ENCODE measurements around the gene ESCO1. TPM values are rescaled to one million over a fixed set of nuclear protein-coding genes. Genes with fewer than 3 reads are reported as not detected.

The ESCO1 gene
- total and polyA plus RNA-seq, 10 donors: 13.5 to 35.0 (median 19.9) TPM

DNA sequence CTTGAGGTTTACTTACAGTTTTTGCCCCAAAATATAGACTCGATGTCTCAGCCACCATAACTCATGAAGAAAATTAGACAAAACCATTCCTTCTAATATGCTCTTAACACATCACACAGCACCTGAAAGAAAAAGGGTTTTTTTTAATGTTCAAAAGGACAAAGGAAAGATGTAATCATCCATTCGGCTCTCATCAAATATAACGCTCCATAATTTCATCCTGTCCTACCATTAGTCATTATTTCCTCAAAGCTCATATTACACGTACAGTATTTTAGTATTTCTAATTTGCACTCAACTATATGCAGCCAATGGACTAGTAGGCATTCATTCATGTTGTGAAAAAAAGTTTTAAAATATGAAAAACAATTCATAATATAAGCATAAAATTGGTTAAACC lies 24.8 kb downstream of the ESCO1 start:
- TF ChIP-seq, protein P1, sequence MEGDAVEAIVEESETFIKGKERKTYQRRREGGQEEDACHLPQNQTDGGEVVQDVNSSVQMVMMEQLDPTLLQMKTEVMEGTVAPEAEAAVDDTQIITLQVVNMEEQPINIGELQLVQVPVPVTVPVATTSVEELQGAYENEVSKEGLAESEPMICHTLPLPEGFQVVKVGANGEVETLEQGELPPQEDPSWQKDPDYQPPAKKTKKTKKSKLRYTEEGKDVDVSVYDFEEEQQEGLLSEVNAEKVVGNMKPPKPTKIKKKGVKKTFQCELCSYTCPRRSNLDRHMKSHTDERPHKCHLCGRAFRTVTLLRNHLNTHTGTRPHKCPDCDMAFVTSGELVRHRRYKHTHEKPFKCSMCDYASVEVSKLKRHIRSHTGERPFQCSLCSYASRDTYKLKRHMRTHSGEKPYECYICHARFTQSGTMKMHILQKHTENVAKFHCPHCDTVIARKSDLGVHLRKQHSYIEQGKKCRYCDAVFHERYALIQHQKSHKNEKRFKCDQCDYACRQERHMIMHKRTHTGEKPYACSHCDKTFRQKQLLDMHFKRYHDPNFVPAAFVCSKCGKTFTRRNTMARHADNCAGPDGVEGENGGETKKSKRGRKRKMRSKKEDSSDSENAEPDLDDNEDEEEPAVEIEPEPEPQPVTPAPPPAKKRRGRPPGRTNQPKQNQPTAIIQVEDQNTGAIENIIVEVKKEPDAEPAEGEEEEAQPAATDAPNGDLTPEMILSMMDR (IDR thresholded peaks at IDR 0.05 in 8 of 11, conservative IDR thresholded peaks at IDR 0.05 in 3 of 11): no peak
- TF ChIP-seq POLR2A (IDR thresholded peaks at IDR 0.05): no peak
- no peak for TF ChIP-seq POLR2AphosphoS5 (IDR thresholded peaks at IDR 0.05)
- no peak overlapping the region for H3K4me3 ChIP-seq
- WGBS, 5 donors: 92 to 97% (median 96%) methylated on average over 4 of the region's 4 CpGs
- no peak for DNase-seq
- intact Hi-C loops (cut with DNase I; ENCODE audit: low total_unique reads): no loop called here
- no peaks in the 10 kb centered on the region for H3K9me3 ChIP-seq
- H3K4me1 ChIP-seq: no peaks in the 10 kb centered on the region
- no peak overlapping the region for H3K27ac ChIP-seq
- no peaks in the 10 kb centered on the region for H3K27me3 ChIP-seq (replicated peaks in 1 of 7)
- peaks cover 2 to 96% (median 49%) of the 10 kb centered on the region in 6 donors for H3K36me3 ChIP-seq

DNA sequence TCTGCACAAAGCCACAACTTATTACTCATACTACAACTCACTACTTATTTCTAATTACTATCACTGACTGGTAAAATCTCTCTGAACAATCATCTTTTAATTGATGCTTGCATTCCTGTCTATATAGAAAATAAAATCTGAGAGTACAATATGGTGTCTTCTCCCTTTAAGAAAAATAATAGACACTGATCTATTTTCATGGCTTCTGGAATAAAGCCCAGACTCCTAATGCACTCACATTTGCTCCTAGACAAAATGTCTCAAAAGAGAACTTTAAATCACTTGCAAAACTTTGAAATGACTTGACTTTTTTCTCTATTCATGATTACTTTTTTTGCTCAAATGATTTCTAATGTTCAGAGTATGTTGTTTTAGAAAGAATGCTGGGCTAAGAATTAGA lies 28.7 kb downstream of the ESCO1 start:
- H3K27ac ChIP-seq: no peak overlapping the region
- DNase-seq: no peak
- H3K4me3 ChIP-seq: no peak overlapping the region
- H3K27me3 ChIP-seq (replicated peaks in 1 of 7): no peaks in the 10 kb centered on the region
- H3K4me1 ChIP-seq: no peaks in the 10 kb centered on the region
- H3K36me3 ChIP-seq: peaks cover 2 to 100% (median 62%) of the 10 kb centered on the region in 6 donors
- TF ChIP-seq POLR2A (IDR thresholded peaks at IDR 0.05): no peak
- TF ChIP-seq, protein P1 (IDR thresholded peaks at IDR 0.05 in 8 of 11, conservative IDR thresholded peaks at IDR 0.05 in 3 of 11): no peak
- TF ChIP-seq POLR2AphosphoS5 (IDR thresholded peaks at IDR 0.05): no peak
- intact Hi-C loops (cut with DNase I; ENCODE audit: low total_unique reads): no loop called here
- H3K9me3 ChIP-seq: no peaks in the 10 kb centered on the region

DNA sequence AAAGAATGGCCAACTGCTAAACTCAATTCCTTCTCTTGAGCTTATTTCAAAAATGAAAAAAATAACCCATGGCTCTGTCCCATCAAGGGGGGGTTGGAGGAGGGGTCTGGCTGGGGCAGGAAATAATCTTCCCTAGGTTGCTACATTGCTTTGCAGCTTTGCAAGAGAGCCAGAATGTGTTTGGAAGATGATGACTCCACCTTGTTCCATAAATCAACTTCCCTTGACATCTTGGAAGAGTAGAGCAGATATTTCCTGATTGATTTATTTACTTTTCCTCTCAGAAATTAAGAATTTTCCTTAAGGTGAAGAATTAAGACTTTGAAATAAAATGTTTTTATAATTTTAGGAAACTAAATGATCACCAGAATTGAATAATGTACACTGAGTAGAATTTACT lies 41.3 kb downstream of the ESCO1 start:
- no peaks in the 10 kb centered on the region for H3K9me3 ChIP-seq
- H3K36me3 ChIP-seq: peaks cover 6 to 99% (median 49%) of the 10 kb centered on the region in 6 donors
- H3K4me3 ChIP-seq: no peak overlapping the region
- TF ChIP-seq POLR2AphosphoS5 (IDR thresholded peaks at IDR 0.05) (no peak), POLR2A (IDR thresholded peaks at IDR 0.05) (no peak)
- TF ChIP-seq, protein P1 (IDR thresholded peaks at IDR 0.05 in 8 of 11, conservative IDR thresholded peaks at IDR 0.05 in 3 of 11): no peak
- DNase-seq: no peak
- intact Hi-C loops (cut with DNase I; ENCODE audit: low total_unique reads): no loop called here
- H3K4me1 ChIP-seq: no peaks in the 10 kb centered on the region
- no peaks in the 10 kb centered on the region for H3K27me3 ChIP-seq (replicated peaks in 1 of 7)
- H3K27ac ChIP-seq: no peak overlapping the region

GRCh38 chr18:21557607-21558253 lies 42.8 kb downstream of the ESCO1 start:
- no peaks in the 10 kb centered on the region for H3K4me1 ChIP-seq
- no peak for TF ChIP-seq POLR2AphosphoS5 (IDR thresholded peaks at IDR 0.05)
- TF ChIP-seq POLR2A (IDR thresholded peaks at IDR 0.05): no peak
- TF ChIP-seq, protein P1 (IDR thresholded peaks at IDR 0.05 in 8 of 11, conservative IDR thresholded peaks at IDR 0.05 in 3 of 11): no peak
- peaks cover 6 to 99% (median 36%) of the 10 kb centered on the region in 6 donors for H3K36me3 ChIP-seq
- no peak for DNase-seq
- intact Hi-C loops (cut with DNase I; ENCODE audit: low total_unique reads): no loop called here
- 83 to 89% (median 86%) methylated on average over 6 of the region's 6 CpGs for WGBS, 5 donors
- H3K27ac ChIP-seq: no peak overlapping the region
- no peaks in the 10 kb centered on the region for H3K9me3 ChIP-seq
- H3K4me3 ChIP-seq: no peak overlapping the region
- H3K27me3 ChIP-seq (replicated peaks in 1 of 7): no peaks in the 10 kb centered on the region

Measured in spleen (tissue), 11 donors.